Breast epithelium (tissue), 3 donors: Measurements from ENCODE around the gene MARCHF3.

ENCODE experiments used
- CTCF ChIP-seq, 3 donors: fragments of 450-650 bp; IDR thresholded peaks; one replicate each; pipeline ENCODE4 v1.5.1; 2016 to 2017; ENCODE audit warnings: antibody characterized with exemption in 3 of 3, mild to moderate bottlenecking in 3 of 3, moderate library complexity in 3 of 3
- POLR2A ChIP-seq: fragments of 450-650 bp; IDR thresholded peaks from one replicate; pipeline ENCODE4 v1.6.1; 2016; ENCODE audit warnings: antibody characterized with exemption, mild to moderate bottlenecking, moderate library complexity
- POLR2AphosphoS5 ChIP-seq, 3 donors: sonication (generic); formaldehyde crosslinking; IDR thresholded peaks; one replicate each; pipeline ENCODE4 v1.6.1; 2017; ENCODE audit warnings: antibody characterized with exemption in 3 of 3

GRCh38 chr5:126877602-126878001 lies 152.8 kb downstream of the MARCHF3 start:
- TF ChIP-seq POLR2A, result no peak
- no peak for TF ChIP-seq CTCF (IDR thresholded peaks at IDR 0.05)
- TF ChIP-seq POLR2AphosphoS5 (IDR thresholded peaks at IDR 0.05), result no peak
